HG03064 (cell line): Measurements from ENCODE around the gene COPS3.
A peak's percentile ranks its signal among the peaks of the same experiment; 100 is the strongest.

Source experiments
- ATAC-seq: cut with Tn5 transposase; IDR thresholded peaks from one replicate; pipeline ENCODE4 v1.9.1; 2021; ENCODE audit warnings: low read depth; ENCODE audit not compliant: unreplicated experiment

Gene COPS3

GRCh38 chr17:17280613-17281549 lies at the start of gene COPS3:
Gene COPS3 (minus strand): TSS chr17:17281246. CDS start chr17:17281186, 60 bp downstream.
- peak; percentile 78 for ATAC-seq

GRCh38 chr17:17328251-17328650 lies 47.2 kb upstream of the COPS3 start:
- ATAC-seq = no peak

GRCh38 chr17:17326275-17326875 lies 45.3 kb upstream of the COPS3 start:
- no peak for ATAC-seq

- no peak for ATAC-seq
Observed at GRCh38 chr17:17325816-17326215, 44.8 kb upstream of the COPS3 start.

GRCh38 chr17:17325228-17325627 lies 44.2 kb upstream of the COPS3 start:
- ATAC-seq = no peak

- ATAC-seq = no peak
Observed at GRCh38 chr17:17324616-17325015, 43.6 kb upstream of the COPS3 start.

- no peak for ATAC-seq
Observed at GRCh38 chr17:17322516-17323510, 41.8 kb upstream of the COPS3 start.

- no peak for ATAC-seq
Observed at GRCh38 chr17:17321356-17322025, 40.4 kb upstream of the COPS3 start.

- no peak for ATAC-seq
Observed at GRCh38 chr17:17320911-17321220, 39.8 kb upstream of the COPS3 start.

- no peak for ATAC-seq
Observed at GRCh38 chr17:17320188-17320910, 39.3 kb upstream of the COPS3 start.

- no peak for ATAC-seq
Observed at GRCh38 chr17:17315142-17315821, 34.2 kb upstream of the COPS3 start.

- ATAC-seq = no peak
Observed at GRCh38 chr17:17314501-17315071, 33.5 kb upstream of the COPS3 start.

GRCh38 chr17:17313350-17313991 lies 32.4 kb upstream of the COPS3 start:
- ATAC-seq = no peak

GRCh38 chr17:17309356-17309755 lies 28.3 kb upstream of the COPS3 start:
- ATAC-seq = no peak

- ATAC-seq = peak; percentile 61
Observed at GRCh38 chr17:17305281-17305801, 24.3 kb upstream of the COPS3 start.

- ATAC-seq = no peak
Observed at GRCh38 chr17:17304521-17304985, 23.5 kb upstream of the COPS3 start.

- no peak for ATAC-seq
Observed at GRCh38 chr17:17303847-17304490, 22.9 kb upstream of the COPS3 start.
